ENCODE results near the gene TOR1AIP2. TPM values are rescaled to one million over a fixed set of nuclear protein-coding genes. Genes with fewer than 3 reads are reported as not detected.

TOR1AIP2 gene
- total RNA-seq, 1 experiment from 2014 or later = 121 TPM

DNA sequence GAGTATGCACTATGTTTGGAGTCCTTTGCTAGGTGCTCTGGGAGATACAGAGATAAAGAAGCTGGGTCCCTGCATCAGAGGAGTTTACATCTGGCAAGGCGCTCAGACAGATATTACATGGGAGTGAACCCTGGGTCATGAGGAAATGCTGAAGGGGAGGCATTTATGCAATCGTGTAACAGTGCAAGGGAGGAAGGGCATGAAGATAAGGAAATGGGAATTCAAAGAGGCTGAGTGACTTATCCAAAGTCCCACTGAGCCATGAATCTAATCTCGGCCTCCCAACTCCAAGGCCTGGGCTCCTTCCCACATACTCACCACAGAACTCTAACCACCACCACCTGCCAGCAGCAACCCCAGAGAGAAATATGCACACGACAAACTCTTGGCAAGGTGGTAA is 82.9 kb downstream of the TOR1AIP2 start:
- DNase-seq = no peak
- H3K27ac Mint-ChIP-seq (ENCODE audit: unreplicated experiment) = no peak overlapping the region
- H3K9me3 Mint-ChIP-seq (ENCODE audit: low read depth, unreplicated experiment) = no peaks in the 10 kb centered on the region
- CTCF ChIA-PET = interaction anchor here (1.4 kb wide), 1 partner anchor 15 kb away, joined by 3 read pairs; no protein-coding TSS in a partner anchor
- intact Hi-C loops (cut with micrococcal nuclease; ENCODE audit: unreplicated experiment) = no loop called here
- H3K36me3 Mint-ChIP-seq (ENCODE audit: insufficient read depth, unreplicated experiment) = no peaks in the 10 kb centered on the region
- H3K4me3 Mint-ChIP-seq (ENCODE audit: low read depth, unreplicated experiment) = no peak overlapping the region
- TF ChIP-seq CTCF (IDR thresholded peaks at IDR 0.05; ENCODE audit: unreplicated experiment) = no peak
- H3K27me3 Mint-ChIP-seq (ENCODE audit: unreplicated experiment) = peaks cover 95% of the 10 kb centered on the region
- no peaks in the 10 kb centered on the region for H3K4me1 Mint-ChIP-seq (ENCODE audit: low read depth, unreplicated experiment)
- BruUV-seq (replicated peaks) = no TSS peak

DNA sequence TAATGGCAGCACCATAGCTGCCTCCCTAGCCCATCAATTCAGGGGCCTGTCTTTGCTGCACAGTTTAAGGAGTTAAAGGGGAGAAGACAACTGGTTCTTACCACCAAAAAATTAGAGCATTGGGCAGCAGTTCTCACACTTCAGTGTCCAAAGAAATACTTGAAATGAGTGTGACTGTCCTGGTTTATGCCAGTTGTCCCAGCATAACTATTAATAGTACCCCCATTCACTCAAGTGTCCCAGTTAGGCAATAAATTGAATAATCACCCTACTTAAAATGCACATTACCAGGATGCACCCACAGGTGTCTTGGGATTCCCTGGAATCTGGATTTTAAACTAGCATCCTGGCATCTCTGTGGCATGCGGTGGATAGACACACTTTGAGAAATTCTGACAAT is 83.5 kb downstream of the TOR1AIP2 start:
- no peak overlapping the region for H3K4me3 Mint-ChIP-seq (ENCODE audit: low read depth, unreplicated experiment)

DNA sequence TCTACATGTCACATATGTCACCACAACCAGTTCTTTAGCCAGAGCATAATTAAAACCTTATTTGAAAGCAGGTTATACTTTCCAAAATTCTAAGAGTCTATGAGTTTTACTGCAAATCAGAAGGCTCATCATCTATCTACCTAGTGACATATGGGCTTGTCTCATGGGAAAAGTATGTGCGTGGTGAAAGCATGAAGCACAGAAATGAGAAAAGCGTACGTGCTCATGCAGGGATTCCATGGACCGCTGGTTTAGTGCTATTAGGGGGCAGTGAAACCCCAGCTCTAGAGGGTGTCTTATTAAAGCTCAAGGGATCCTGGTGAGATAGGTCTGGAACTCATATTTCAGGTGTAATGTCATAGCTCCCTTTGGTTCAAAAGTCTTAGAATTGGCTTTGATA is 84.3 kb downstream of the TOR1AIP2 start:
- no peak for TF ChIP-seq CTCF (IDR thresholded peaks at IDR 0.05; ENCODE audit: unreplicated experiment)
- CTCF ChIA-PET = interaction anchor here (1.0 kb wide), 1 partner anchor 22 kb away, joined by 3 read pairs; no protein-coding TSS in a partner anchor
- Mint-ChIP-seq H3K4me1 (ENCODE audit: low read depth, unreplicated experiment) (no peaks in the 10 kb centered on the region), H3K4me3 (ENCODE audit: low read depth, unreplicated experiment) (no peak overlapping the region), H3K9me3 (ENCODE audit: low read depth, unreplicated experiment) (no peaks in the 10 kb centered on the region), H3K27me3 (ENCODE audit: unreplicated experiment) (peaks cover 95% of the 10 kb centered on the region), H3K36me3 (ENCODE audit: insufficient read depth, unreplicated experiment) (no peaks in the 10 kb centered on the region), H3K27ac (ENCODE audit: unreplicated experiment) (no peak overlapping the region)
- no peak for DNase-seq
- intact Hi-C loops (cut with micrococcal nuclease; ENCODE audit: unreplicated experiment) = no loop called here
- no TSS peak for BruUV-seq (replicated peaks)

More for the DNA sequence above, 83.5 kb downstream of the TOR1AIP2 start:
- BruUV-seq (replicated peaks) = no TSS peak
- TF ChIP-seq CTCF (IDR thresholded peaks at IDR 0.05; ENCODE audit: unreplicated experiment) = no peak
- peaks cover 95% of the 10 kb centered on the region for H3K27me3 Mint-ChIP-seq (ENCODE audit: unreplicated experiment)
- H3K4me1 Mint-ChIP-seq (ENCODE audit: low read depth, unreplicated experiment) = no peaks in the 10 kb centered on the region
- no peak overlapping the region for H3K27ac Mint-ChIP-seq (ENCODE audit: unreplicated experiment)
- intact Hi-C loops (cut with micrococcal nuclease; ENCODE audit: unreplicated experiment) = no loop called here
- no peaks in the 10 kb centered on the region for H3K36me3 Mint-ChIP-seq (ENCODE audit: insufficient read depth, unreplicated experiment)
- no peaks in the 10 kb centered on the region for H3K9me3 Mint-ChIP-seq (ENCODE audit: low read depth, unreplicated experiment)
- CTCF ChIA-PET = no interaction called here
- DNase-seq = no peak

Other genes with a start within 250 kb of the TOR1AIP2 start
- not detected in 2 replicates for gene FAM163A, start 134.5 kb downstream of the TOR1AIP2 start, total RNA-seq (2022)
- gene TOR1AIP1, start 4.5 kb upstream of the TOR1AIP2 start, total RNA-seq (2022) = 40.1 and 46.7 TPM in 2 replicates
- gene CEP350, start 77.0 kb upstream of the TOR1AIP2 start, total RNA-seq (2022) = 37.8 and 42.3 TPM in 2 replicates

All from Calu3 (cell line).